HuH-7 (cell line): ENCODE measurements around the gene COL18A1.
"Not testable (repeated sequence)": the region's sequence is repeated elsewhere in the genome, so short reads cannot be mapped to it uniquely, and the experiment has no call there.

Experiments used
- DNase-seq: peaks from one replicate; pipeline ENCODE4 v3.0.0; 2011; ENCODE audit warnings: low spot score

Gene COL18A1

GRCh38 chr21:45560106-45561021 lies 155.4 kb downstream of the COL18A1 start:
- DNase-seq: no peak

- DNase-seq: not testable (repeated sequence)
Measured at GRCh38 chr21:45561241-45561640, 156.3 kb downstream of the COL18A1 start.

- no peak for DNase-seq
Measured at GRCh38 chr21:45562402-45562801, 157.4 kb downstream of the COL18A1 start.

- DNase-seq: no peak
Measured at GRCh38 chr21:45562965-45563364, 158.0 kb downstream of the COL18A1 start.
